Lung (tissue), 12 donors: ENCODE data around the gene FAM174C. TPM values are rescaled to one million over a fixed set of nuclear protein-coding genes. Genes with fewer than 3 reads are reported as not detected.

Experiments
- ATAC-seq: fragments of 200-7000 bp; cut with Tn5 transposase; one replicate; pipeline ENCODE4 v1.9.1; 2020; ENCODE audit warnings: moderate number of reproducible peaks; ENCODE audit not compliant: insufficient read depth, low FRiP score
- DNase-seq, 3 donors: peaks; one replicate each; pipeline ENCODE4 v3.0.0-alpha.2; 2013 to 2017
- H3K27ac ChIP-seq, 2 donors: one replicate each; pipeline ENCODE4 v1.5.1; 2013; ENCODE audit warnings: mild to moderate bottlenecking in 2 of 2, moderate library complexity in 2 of 2, control low read depth in 1 of 2, inconsistent platforms in 1 of 2, low read depth in 1 of 2, low read length in 1 of 2
- H3K27me3 ChIP-seq, 3 donors: one replicate each; pipeline ENCODE4 v1.5.1; 2013; ENCODE audit warnings: low read length in 2 of 3; ENCODE audit not compliant: control insufficient read depth in 3 of 3, insufficient read depth in 3 of 3
- H3K36me3 ChIP-seq, 4 donors: one replicate each; pipeline ENCODE4 v1.5.1; 2013; ENCODE audit warnings: low read length in 4 of 4, mild to moderate bottlenecking in 1 of 4, moderate library complexity in 1 of 4; ENCODE audit not compliant: control insufficient read depth in 4 of 4, insufficient read depth in 4 of 4
- H3K4me1 ChIP-seq, 5 donors: one replicate each; pipeline ENCODE4 v1.5.1; 2013; ENCODE audit warnings: low read length in 5 of 5, mild to moderate bottlenecking in 2 of 5, moderate library complexity in 1 of 5; ENCODE audit not compliant: control insufficient read depth in 5 of 5, insufficient read depth in 5 of 5
- H3K4me3 ChIP-seq: one replicate; pipeline ENCODE4 v1.5.1; 2013; ENCODE audit warnings: mild to moderate bottlenecking, control low read depth, moderate library complexity
- H3K9ac ChIP-seq, 2 donors: one replicate each; pipeline ENCODE4 v1.5.1; 2013; ENCODE audit warnings: low read length in 2 of 2, control low read depth in 1 of 2; ENCODE audit not compliant: insufficient read depth in 1 of 2
- H3K9me3 ChIP-seq, 4 donors: one replicate each; pipeline ENCODE4 v1.5.1; 2013; ENCODE audit warnings: low read length in 3 of 4, mild to moderate bottlenecking in 1 of 4, moderate library complexity in 1 of 4; ENCODE audit not compliant: control insufficient read depth in 4 of 4, insufficient read depth in 3 of 4
- CTCF ChIP-seq: IDR thresholded peaks from 2 replicates; pipeline ENCODE4 v1.5.1; 2012; ENCODE audit warnings: mild to moderate bottlenecking; ENCODE audit errors: control extremely low read depth, extremely low read depth
- WGBS, 2 donors: extraction: QIAGEN DNeasy Blood & Tissue Kit; methylation state at CpG; one replicate each; pipeline ENCODE4 v1.1.7; 2013; 5-methylcytosine and 5-hydroxymethylcytosine counted together
- polyA plus RNA-seq, 2 donors: library from polyadenylated mRNA; stranded (reverse); fragments of 200-250 nt; gene quantifications; one replicate each; pipeline ENCODE4 v1.2.1, GENCODE V29; 2013
- total RNA-seq, 2 donors: library from RNA; depleted of rRNA in 1 of 2; stranded (reverse); fragments of >200 nt in 1 of 2; gene quantifications; one replicate each; pipeline ENCODE4 v1.2.1, GENCODE V29; 2014 to 2021
- donor health status: control.
- donor health status: control.
- donor health status: Bipolar disorder and iron deficiency.
- donor health status: healthy.
- donor health status: DM: yes; HTN: yes; CAD: no.

FAM174C gene
- total and polyA plus RNA-seq, 4 donors = 17.5 to 89.3 (median 69.4) TPM

GRCh38 chr19:1313695-1314613, 38.6 kb downstream of the FAM174C start:
- H3K9ac ChIP-seq = no peak overlapping the region
- H3K9me3 ChIP-seq = peaks cover 0 to 6% (median 0%) of the 10 kb centered on the region in 4 donors
- 67 to 76% methylated on average over 32 of the region's 32 CpGs for WGBS, 2 donors
- H3K4me1 ChIP-seq = peaks cover 0 to 8% (median 0%) of the 10 kb centered on the region in 5 donors
- H3K4me3 ChIP-seq = no peak overlapping the region
- no peak overlapping the region for H3K27ac ChIP-seq
- H3K36me3 ChIP-seq = no peaks in the 10 kb centered on the region
- peaks cover 6 to 27% (median 22%) of the 10 kb centered on the region in 3 donors for H3K27me3 ChIP-seq
- no peak for DNase-seq
- TF ChIP-seq CTCF = no peak
- no peak for ATAC-seq

- DNase-seq = peak in 2 of 3 donors; percentile 30 to 41
- Histone ChIP-seq H3K9me3 (peaks cover 0 to 6% (median 0%) of the 10 kb centered on the region in 4 donors), H3K9ac (no peak overlapping the region), H3K4me1 (peaks cover 0 to 8% (median 0%) of the 10 kb centered on the region in 5 donors), H3K4me3 (no peak overlapping the region), H3K27me3 (peaks cover 3 to 30% (median 25%) of the 10 kb centered on the region in 3 donors), H3K36me3 (no peaks in the 10 kb centered on the region), H3K27ac (no peak overlapping the region)
- 8 to 10% methylated on average over 52 to 58 of the region's 58 CpGs for WGBS, 2 donors
- ATAC-seq = peak; percentile 34
- peak; percentile 7 for TF ChIP-seq CTCF
These were observed 40.3 kb downstream of the FAM174C start for GRCh38 chr19:1315470-1316166.

- H3K27ac ChIP-seq = no peak overlapping the region
- H3K9me3 ChIP-seq = peaks cover 0 to 6% (median 0%) of the 10 kb centered on the region in 4 donors
- DNase-seq = no peak
- H3K4me3 ChIP-seq = no peak overlapping the region
- no peaks in the 10 kb centered on the region for H3K36me3 ChIP-seq
- ATAC-seq = no peak
- 73 to 78% methylated on average over 13 of the region's 13 CpGs for WGBS, 2 donors
- peaks cover 0 to 8% (median 0%) of the 10 kb centered on the region in 5 donors for H3K4me1 ChIP-seq
- peaks cover 3 to 30% (median 25%) of the 10 kb centered on the region in 3 donors for H3K27me3 ChIP-seq
- no peak overlapping the region for H3K9ac ChIP-seq
- TF ChIP-seq CTCF = no peak
These were observed 41.1 kb downstream of the FAM174C start for GRCh38 chr19:1316466-1316865.
